Measurements from ENCODE around the gene HDAC6.
"Not testable (repeated sequence)": the region's sequence is repeated elsewhere in the genome, so short reads cannot be mapped to it uniquely, and the experiment has no call there.

Gene HDAC6

DNA sequence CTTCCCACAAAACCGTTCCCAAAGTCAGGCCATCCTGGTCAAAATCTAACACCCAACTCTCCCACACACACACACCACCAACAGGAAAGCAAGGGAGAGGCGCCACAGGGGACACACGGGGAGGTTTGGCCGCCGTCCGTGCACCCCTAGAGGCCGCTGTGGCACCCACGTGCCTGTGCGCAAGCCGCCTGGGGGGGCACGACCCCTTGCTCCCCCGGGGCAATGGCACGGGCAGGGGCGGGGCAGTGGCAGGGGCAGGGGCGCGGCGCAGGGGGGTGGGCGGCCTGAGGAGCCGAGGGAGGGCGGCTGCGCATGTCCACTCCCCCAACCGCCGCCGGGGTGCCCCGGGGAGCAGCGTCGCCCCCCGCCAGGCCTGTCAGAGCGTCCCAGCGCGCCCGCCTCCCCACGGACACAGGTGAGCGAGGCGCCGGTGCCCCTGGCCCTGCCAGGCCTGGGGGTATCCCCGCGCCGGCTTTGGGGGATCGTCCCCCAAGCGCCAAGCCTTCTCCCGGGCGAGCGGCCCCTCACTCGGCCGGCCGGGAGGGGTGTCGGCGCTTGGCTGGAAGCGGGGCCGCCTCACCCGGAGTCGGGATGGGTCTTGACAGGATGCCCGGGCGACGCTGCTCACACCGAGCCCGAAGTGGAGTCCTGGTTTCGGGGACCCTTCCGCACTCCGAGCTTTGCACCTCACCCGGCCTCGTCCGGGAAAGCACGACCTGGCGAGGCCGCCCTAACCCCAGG, 24.4 kb downstream of the HDAC6 start, which contains the start of gene ERAS:
Gene ERAS, plus strand, starts transcription at position 379 of the 741 bp plus-strand sequence. CDS start 2,611 bp downstream, outside the sequence.
- DNase-seq (ENCODE audit: low spot score), result no peak

DNA sequence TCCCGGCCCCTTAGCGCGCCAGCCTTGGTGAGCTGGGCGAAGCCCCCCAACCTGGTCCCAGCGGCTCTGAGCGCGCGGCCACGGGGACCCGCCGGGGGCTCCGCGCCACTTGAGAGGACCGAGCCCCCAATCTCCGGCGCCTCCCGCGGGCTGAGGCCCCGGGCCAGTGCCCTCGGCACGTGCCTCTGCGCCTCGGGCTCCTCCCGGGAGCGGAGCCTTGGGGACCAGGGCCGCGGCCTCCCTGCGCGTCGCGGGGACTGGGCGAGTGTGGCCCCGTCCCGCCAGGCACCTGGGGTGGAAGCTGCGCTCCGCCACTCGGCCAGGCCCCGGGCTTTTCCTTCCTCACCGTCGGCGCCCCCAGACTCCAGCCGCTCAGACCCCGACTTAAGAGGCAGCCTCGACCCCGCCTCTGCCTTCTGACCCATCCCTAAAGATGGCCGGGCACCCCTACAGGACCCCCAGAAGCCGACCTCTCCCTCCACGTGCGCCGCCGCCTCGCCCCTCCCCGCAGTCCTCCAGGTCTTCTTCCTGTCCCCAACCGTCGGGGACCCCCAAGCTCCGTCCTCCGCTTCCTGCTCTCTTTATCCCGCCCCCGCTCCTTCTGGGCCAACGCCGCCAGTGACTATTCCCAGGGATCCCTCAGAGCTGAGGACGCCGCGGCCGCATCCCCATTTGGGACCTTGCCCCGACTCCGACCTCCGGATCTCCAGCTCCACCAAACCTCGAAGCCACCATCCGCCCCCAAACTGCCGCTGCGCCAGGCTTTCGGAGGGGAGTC, 25.2 kb downstream of the HDAC6 start:
- DNase-seq (ENCODE audit: low spot score), result no peak

DNA sequence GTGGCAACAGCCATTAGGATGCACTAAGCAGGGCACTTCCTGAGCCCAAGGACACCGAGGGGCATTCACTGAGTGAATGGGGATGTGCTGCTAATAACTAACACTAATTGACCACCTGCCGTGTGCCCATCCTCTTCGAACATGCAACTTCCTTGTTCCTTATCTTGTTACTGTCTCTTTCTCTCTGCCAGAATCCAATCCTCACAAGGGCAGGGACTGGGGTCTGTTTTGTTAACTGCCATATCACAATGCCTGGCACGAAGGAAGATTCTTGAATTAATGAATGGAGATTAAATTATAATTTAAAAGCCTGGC, 25.7 kb downstream of the HDAC6 start:
- DNase-seq (ENCODE audit: low spot score), result no peak

DNA sequence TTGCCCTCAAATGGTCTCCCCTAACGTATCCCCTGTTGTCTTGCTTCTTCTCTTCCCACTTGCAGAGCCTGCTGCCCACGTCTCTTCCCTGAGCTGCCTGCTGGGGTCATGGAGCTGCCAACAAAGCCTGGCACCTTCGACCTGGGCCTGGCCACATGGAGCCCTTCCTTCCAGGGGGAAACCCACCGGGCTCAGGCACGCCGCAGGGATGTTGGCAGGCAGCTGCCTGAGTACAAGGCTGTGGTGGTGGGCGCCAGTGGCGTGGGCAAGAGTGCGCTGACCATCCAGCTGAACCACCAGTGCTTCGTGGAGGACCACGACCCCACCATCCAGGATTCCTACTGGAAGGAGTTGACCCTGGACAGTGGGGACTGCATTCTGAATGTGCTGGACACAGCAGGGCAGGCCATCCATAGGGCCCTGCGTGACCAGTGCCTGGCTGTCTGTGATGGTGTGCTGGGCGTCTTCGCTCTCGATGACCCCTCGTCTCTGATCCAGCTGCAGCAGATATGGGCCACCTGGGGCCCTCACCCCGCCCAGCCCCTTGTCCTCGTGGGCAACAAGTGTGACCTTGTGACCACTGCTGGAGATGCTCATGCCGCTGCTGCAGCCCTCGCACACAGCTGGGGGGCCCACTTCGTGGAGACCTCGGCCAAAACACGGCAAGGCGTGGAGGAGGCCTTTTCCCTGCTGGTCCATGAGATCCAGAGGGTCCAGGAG, 27.3 kb downstream of the HDAC6 start:
- no peak for DNase-seq (ENCODE audit: low spot score)

DNA sequence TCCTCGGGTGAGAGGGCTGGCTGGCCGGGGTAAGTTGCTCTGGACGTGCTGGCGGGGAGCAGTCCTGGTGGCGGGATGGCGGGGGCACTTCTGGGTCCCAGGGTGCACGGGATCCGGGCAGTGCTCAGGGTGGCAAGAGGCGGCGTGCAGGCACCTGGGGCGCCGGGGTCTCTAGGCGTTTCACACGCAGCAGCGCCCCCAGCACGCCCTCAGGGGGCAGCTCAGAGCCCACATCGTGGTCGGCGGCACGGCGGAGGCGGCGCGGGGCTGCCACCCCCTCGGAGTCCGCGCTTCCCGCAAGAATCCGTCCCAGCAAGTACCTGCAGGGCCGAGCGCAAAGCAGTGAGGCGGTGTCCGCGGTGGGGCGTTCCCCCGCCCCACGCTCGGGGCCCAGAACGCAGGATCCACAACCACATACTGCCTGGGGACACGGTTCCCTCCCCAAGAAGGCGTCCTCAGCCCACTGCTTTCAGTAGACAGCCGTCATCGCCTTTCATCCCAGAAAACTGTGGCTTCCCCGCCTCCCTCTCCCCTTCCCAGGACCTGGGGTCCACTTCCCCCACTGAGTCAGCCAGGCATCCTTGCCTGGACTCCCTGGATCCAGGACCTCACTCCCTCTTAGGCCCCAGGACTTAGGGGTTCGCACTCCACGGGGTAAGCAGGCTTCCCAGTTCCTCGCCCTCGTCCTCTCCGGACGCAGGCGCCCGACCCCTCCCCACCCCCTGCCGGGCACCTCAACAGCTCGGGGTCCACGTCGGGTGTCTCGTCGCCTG, 29.5 kb downstream of the HDAC6 start:
- DNase-seq (ENCODE audit: low spot score), result no peak

DNA sequence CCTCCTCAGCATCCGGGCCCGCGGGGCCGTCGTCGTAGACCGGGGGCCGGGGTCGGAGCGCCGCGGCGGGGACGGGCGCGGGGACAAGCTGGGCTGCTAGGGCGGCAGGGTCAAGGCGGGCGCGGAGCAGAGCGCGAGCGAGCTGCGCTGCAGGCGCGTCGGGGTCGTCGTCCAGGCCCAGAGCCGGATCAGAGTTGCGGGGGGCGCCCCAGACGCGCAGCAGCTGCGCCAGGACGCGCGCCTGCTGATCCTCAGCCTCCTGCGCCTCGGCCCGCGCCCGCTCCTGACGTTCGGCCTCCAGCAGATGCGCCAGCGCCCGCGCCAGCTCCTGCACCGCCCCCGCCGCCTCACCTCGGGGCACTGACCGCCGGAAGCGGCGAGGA, 30.0 kb downstream of the HDAC6 start:
- DNase-seq (ENCODE audit: low spot score), result no peak

DNA sequence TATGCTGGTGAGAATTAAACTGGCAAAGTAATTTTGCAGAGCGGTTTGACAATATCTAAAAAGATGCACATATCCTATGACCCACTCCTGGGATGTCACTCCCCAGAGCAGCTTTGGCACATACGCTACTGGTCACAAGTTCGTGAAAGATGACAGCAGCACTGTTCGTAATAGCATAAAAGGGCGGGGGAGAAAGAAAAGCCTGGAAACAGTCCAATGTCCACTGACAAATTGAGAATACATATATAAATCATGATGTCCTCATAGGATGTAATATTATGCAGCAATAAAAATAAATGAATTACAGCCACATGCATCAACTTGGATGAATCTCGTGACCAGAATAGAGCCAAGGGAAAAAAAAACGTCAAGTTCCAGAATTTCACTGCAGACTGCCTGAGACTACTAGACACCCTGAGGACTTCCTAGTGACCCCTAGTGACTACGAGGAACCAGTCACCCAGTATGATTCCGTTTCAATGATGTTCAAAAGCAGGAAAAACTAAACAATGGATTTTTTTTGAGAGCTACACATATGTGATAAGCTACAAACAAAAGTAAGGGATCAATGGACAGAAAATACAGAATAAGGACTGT, 31.8 kb downstream of the HDAC6 start:
- DNase-seq (ENCODE audit: low spot score), result no peak

DNA sequence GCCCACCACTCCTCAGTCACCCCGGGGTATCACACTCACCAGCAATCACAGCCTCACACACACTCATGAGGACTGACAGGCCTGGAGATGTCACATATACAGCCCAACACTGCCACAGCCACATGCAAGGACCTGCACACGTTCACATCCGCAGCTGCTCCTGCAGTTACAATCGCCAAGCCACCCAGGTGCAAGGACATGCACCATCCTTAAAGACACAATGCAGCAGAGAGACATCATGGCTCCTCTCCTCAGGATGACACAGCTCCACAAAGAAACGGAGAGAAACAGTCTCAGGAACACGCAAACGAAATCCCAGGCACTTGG, 32.5 kb downstream of the HDAC6 start:
- DNase-seq (ENCODE audit: low spot score), result no peak

DNA sequence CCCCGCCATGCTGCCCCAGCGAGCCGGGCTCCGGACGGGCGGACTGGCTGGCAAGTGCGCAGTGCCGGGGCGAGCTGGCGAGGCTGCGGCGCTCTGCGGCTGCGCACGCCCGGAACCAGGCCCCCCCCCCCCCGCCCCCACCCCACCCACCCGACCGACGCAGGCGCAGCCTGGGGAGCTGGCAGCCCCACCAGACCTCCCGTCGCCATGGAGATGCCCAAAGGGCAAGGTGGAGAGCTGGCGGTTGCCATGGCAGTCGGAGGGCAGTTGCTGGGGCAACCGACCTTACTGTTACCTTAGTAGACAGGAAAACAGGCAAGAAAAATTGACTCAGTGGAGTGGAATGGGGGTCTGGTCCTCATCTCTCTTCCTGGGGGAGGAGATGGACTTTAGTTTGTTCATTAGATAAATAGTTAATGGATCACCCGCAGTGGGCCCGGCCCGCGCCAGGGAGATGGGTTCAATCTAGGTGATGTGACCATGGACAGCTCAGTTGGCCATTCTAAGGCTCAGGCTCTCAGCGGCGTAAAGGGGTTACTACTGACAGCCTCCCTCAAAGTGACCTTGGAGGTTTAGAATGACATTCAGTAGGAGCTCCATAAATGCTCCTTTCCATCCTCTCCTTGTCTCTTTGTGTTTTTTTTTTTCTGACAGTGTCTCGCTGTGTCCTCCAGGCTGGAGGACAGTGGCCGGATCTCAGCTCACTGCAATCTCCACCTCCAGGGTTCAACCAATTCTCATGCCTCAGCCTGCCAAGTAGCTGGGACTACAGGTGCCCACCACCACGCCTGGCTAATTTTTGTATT, 33.9 kb downstream of the HDAC6 start, which contains the start of gene PCSK1N:
Gene PCSK1N, minus strand, starts transcription at position 87 of the 806 bp plus-strand sequence. Its CDS starts 78 bp downstream, at position 9.
- no peak for DNase-seq (ENCODE audit: low spot score)

DNA sequence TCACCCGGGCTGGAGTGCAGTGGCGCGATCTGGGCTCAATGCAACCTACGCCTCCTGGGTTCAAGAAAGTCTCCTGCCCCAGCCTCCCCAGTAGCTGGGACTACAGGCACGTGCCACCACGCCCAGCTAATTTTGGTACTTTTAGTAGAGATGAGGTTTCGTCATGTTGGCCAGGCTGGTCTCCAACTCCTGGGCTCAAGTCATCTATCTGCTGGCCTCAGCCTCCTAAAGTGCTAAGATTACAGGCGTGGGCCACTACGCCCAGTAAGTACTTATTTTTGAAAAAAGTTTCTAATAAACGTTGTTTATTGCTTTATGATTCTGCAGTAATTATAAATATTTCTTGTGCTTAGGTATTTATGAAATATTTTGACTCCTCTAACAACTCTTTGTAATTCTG, 37.8 kb downstream of the HDAC6 start:
- DNase-seq (ENCODE audit: low spot score), result no peak

DNA sequence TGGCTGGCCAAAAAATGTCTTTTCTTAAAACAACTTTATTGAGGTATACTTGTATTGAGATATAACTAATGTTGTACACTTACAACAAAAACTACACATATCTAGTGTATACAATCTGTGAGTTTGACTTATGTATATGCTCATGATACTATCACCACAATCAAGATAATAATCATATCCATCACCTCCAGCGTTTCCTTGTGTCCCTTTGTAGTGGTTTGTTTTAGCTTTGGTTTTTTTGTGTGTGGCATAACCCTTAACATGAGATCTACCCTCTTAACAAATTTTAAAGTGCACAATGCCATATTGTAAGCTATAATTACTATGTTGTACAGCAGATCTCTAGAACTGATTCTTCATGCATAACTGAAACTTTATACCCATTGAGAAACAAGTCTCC, 47.0 kb downstream of the HDAC6 start:
- DNase-seq (ENCODE audit: low spot score), result no peak

DNA sequence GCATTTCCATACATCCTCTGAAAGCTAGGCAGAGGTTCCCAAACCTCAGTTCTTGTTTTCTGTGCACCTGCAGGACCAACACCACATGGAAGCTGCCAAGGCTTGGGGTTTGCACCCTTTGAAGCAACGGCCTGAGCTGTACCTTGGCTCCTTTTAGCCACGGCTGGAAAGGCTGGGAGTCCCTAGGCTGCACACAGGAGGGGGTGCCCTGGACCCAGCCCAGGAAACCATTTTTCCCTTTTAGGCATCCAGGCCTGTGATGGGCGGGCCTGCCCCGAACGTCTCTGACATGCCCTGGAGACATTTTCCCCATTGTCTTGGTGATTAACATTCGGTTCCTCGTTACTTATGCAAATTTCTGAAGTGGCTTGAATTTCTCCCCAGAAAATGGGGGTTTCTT, 51.0 kb downstream of the HDAC6 start:
- no peak for DNase-seq (ENCODE audit: low spot score)

DNA sequence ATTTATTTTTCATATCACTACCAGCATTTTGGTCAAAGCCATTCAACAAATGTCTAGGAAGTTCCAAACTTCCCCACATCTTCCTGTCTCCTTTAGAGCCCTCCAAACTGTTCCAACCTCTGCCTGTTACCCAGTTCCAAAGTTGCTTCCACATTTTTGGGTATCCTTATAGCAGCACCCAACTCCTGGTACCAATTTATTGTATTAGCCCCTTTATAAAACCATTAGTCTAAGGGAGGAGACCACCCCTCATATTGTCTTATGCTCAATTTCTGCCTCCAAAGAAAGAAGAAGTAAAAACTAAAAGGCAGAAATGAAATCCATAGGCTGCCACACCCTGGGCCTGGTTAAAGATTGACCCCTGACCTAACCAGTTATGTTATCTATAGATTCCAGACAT, 51.6 kb downstream of the HDAC6 start:
- not testable (repeated sequence) for DNase-seq (ENCODE audit: low spot score)

DNA sequence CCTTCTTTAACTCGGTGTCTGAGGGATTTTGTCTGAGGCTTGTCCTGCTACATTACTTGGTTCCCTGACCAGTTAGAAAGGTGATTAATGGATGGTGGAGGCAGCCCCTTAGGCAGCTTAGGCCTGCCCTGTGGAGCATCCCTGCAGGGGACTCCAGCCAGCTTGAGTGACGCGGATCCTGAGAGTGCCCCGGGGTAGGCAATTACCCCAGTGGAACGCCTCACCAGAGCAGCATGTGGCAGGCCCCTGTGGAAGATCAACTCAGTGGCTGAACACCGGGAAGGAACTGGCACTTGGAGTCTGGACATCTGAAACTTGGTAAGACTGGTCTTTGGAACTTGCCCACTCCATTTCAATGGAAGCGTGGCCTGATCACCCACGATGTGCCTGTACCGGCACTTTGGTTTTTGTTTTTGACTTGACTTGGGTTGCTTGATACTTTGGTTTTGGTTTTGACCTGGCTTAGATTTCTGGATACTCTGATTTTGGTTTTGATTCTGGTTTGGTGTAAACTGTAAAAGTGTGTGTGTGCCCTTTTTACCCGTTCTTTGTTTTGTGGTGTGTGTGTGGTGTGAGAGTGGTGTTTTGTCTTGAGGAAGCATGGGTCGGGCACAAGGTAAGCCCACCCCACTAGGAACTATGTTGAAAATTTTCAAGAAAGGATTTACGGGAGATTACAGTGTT, 52.4 kb downstream of the HDAC6 start:
- DNase-seq (ENCODE audit: low spot score), result not testable (repeated sequence)

DNA sequence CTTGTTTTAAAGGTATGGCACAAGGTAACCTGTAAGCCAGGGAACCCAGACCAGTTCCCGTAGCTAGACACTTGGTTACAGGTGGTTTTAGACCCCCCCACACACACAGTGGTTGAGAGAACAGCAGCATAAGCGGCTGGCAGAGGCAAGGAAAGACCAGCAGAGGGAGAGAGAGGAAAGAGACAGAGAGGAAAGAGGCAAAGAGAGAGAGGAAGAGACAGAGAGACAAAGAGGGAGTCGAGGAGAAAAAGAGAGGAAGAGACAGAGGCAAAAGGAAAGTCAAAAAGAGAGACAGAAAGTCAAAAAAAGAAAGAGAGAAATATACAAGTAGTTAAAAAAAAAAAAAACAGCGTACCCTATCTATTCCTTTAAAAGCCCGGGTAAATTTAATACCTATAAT, 53.0 kb downstream of the HDAC6 start:
- no peak for DNase-seq (ENCODE audit: low spot score)

DNA sequence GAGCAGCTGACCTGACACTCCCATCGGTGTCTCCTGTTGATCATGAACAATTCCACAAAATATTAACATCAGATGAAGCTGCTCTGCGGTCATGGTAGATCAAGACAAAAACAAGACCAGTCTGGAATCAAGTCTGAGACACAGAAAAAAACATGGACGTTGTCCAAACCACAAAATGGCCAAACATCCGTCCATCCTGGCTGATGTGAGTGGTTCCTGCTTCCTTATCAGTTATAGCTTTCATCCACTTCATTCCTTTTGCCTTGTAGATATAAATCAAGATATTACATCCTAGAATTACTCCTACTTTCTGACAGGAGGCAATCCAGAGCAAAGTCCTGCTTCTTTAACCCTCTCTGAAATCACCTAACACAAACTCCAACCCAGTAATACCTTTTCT, 62.3 kb downstream of the HDAC6 start:
- no peak for DNase-seq (ENCODE audit: low spot score)

DNA sequence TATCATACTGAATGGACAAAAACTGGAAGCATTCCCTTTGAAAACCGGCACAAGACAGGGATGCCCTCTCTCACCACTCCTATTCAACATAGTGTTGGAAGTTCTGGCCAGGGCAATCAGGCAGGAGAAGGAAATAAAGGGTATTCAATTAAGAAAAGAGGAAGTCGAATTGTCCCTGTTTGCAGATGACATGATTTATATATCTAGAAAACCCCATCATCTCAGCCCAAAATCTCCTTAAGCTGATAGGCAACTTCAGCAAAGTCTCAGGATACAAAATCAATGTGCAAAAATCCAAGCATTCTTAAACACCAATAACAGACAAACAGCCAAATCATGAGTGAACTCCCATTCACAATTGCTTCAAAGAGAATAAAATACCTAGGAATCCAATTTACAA, 70.2 kb downstream of the HDAC6 start:
- DNase-seq (ENCODE audit: low spot score), result not testable (repeated sequence)
